DND-41 (cell line): ENCODE data around the gene ARHGAP28.

Source experiments
- ATAC-seq: fragments of 200-7000 bp; cut with Tn5 transposase; 3 replicates; pipeline ENCODE4 v1.9.1; 2021; ENCODE audit warnings: low read depth; ENCODE audit not compliant: insufficient read depth
- DNase-seq: peaks from one replicate; pipeline ENCODE4 v3.0.0-alpha.2; 2020
- H2AFZ ChIP-seq: 2 replicates; pipeline ENCODE4 v1.6.0; 2012; ENCODE audit warnings: low read depth, low read length
- H3K27ac ChIP-seq: 2 replicates; pipeline ENCODE4 v1.5.1; 2012; ENCODE audit warnings: low read length, inconsistent platforms
- H3K27me3 ChIP-seq: fragments of 200-600 bp; sonication (generic); 2 replicates; pipeline ENCODE4 v1.6.0; 2012; ENCODE audit warnings: low read length, mild to moderate bottlenecking, inconsistent platforms; ENCODE audit not compliant: insufficient read depth, poor library complexity
- H3K36me3 ChIP-seq: 2 replicates; pipeline ENCODE4 v1.5.1; 2012; ENCODE audit warnings: low read length, inconsistent platforms; ENCODE audit not compliant: insufficient read depth
- H3K4me1 ChIP-seq: 2 replicates; pipeline ENCODE4 v1.5.1; 2012; ENCODE audit warnings: mild to moderate bottlenecking, low read length; ENCODE audit not compliant: insufficient read depth
- H3K4me2 ChIP-seq: 2 replicates; pipeline ENCODE4 v1.6.0; 2012; ENCODE audit warnings: mild to moderate bottlenecking, moderate library complexity, low read length, inconsistent platforms; ENCODE audit not compliant: insufficient read depth
- H3K4me3 ChIP-seq, 2 experiments: fragments of 200-600 bp in 1 of 2; shearing (Covaris generic) in 1 of 2; 2 replicates each; pipeline ENCODE4 v1.5.1; 2012 to 2016; ENCODE audit warnings: inconsistent platforms in 2 of 2, low read length in 2 of 2, mild to moderate bottlenecking in 2 of 2, low read depth in 1 of 2, moderate library complexity in 1 of 2
- H3K79me2 ChIP-seq: 2 replicates; pipeline ENCODE4 v1.6.0; 2012; ENCODE audit warnings: low read length, inconsistent platforms; ENCODE audit not compliant: insufficient read depth
- H3K9ac ChIP-seq: 2 replicates; pipeline ENCODE4 v1.6.0; 2012; ENCODE audit warnings: low read depth, mild to moderate bottlenecking, inconsistent platforms, low read length, moderate library complexity
- H3K9me3 ChIP-seq: 2 replicates; pipeline ENCODE4 v1.5.1; 2012; ENCODE audit warnings: low read length, moderate library complexity, mild to moderate bottlenecking, inconsistent platforms; ENCODE audit not compliant: insufficient read depth, severe bottlenecking
- H4K20me1 ChIP-seq: 2 replicates; pipeline ENCODE4 v1.6.0; 2012; ENCODE audit warnings: low read length; ENCODE audit not compliant: insufficient read depth
- CTCF ChIP-seq: IDR thresholded peaks from 2 replicates; pipeline ENCODE4 v1.5.1; 2012; ENCODE audit warnings: borderline replicate concordance, low read length, moderate library complexity, mild to moderate bottlenecking; ENCODE audit not compliant: poor library complexity, severe bottlenecking; ENCODE audit errors: extremely low read depth
- EZH2 ChIP-seq: IDR thresholded peaks from 3 replicates; pipeline ENCODE4 v1.6.1; 2012; ENCODE audit warnings: borderline replicate concordance, low read depth, mild to moderate bottlenecking, moderate library complexity, low read length, inconsistent platforms; ENCODE audit not compliant: severe bottlenecking

Gene ARHGAP28

GRCh38 chr18:6752202-6752860, 22.8 kb downstream of the ARHGAP28 start:
- ATAC-seq (no peak), DNase-seq (no peak)
- peaks cover 2% of the 10 kb centered on the region for H3K9me3 ChIP-seq
- H3K79me2 ChIP-seq, result no peaks in the 10 kb centered on the region
- H3K36me3 ChIP-seq, result no peaks in the 10 kb centered on the region
- no peak overlapping the region for H2AFZ ChIP-seq
- H3K4me1 ChIP-seq, result no peaks in the 10 kb centered on the region
- no peak overlapping the region for H3K4me3 ChIP-seq
- H3K9ac ChIP-seq, result no peak overlapping the region
- no peaks in the 10 kb centered on the region for H3K27me3 ChIP-seq
- no peak overlapping the region for H3K4me2 ChIP-seq
- H3K27ac ChIP-seq, result no peak overlapping the region
- H4K20me1 ChIP-seq, result no peaks in the 10 kb centered on the region
- TF ChIP-seq CTCF (no peak), EZH2 (no peak)

- H3K9ac ChIP-seq, result no peak overlapping the region
- no peaks in the 10 kb centered on the region for H3K4me1 ChIP-seq
- H3K4me3 ChIP-seq, result no peak overlapping the region
- H3K36me3 ChIP-seq, result no peaks in the 10 kb centered on the region
- no peak for ATAC-seq
- H3K27ac ChIP-seq, result no peak overlapping the region
- no peak overlapping the region for H2AFZ ChIP-seq
- TF ChIP-seq EZH2 (no peak), CTCF (no peak)
- H3K4me2 ChIP-seq, result no peak overlapping the region
- no peaks in the 10 kb centered on the region for H3K79me2 ChIP-seq
- H3K9me3 ChIP-seq, result no peaks in the 10 kb centered on the region
- H4K20me1 ChIP-seq, result no peaks in the 10 kb centered on the region
- DNase-seq, result no peak
- no peaks in the 10 kb centered on the region for H3K27me3 ChIP-seq
Observed at GRCh38 chr18:6755107-6755506, 25.6 kb downstream of the ARHGAP28 start.

- Histone ChIP-seq H3K36me3 (no peaks in the 10 kb centered on the region), H3K79me2 (no peaks in the 10 kb centered on the region), H3K4me1 (no peaks in the 10 kb centered on the region), H3K27ac (no peak overlapping the region), H3K27me3 (no peaks in the 10 kb centered on the region), H4K20me1 (no peaks in the 10 kb centered on the region), H3K9ac (no peak overlapping the region), H3K4me2 (no peak overlapping the region), H3K4me3 (no peak overlapping the region), H3K9me3 (no peaks in the 10 kb centered on the region), H2AFZ (no peak overlapping the region)
- ATAC-seq, result no peak
- no peak for DNase-seq
- TF ChIP-seq EZH2 (no peak), CTCF (no peak)
Observed at GRCh38 chr18:6757931-6758330, 28.4 kb downstream of the ARHGAP28 start.
